K562 (cell line): ENCODE data around the gene SLC12A3.

Source experiments
- EP300 ChIP-seq: IDR thresholded peaks from 2 replicates; pipeline ENCODE4 v1.6.1; 2012; ENCODE audit warnings: low read length, improper control_type of control experiment
- MEIS2 ChIP-seq: fragments of 450-650 bp; IDR thresholded peaks from 2 replicates; pipeline ENCODE4 v1.6.1; 2014; ENCODE audit warnings: mild to moderate bottlenecking; ENCODE audit not compliant: partially characterized antibody
- NR3C1 ChIP-seq: sonication (generic); formaldehyde crosslinking; IDR thresholded peaks from 2 replicates; pipeline ENCODE4 v1.8.1; 2022; ENCODE audit warnings: missing genetic modification reagents
- TEAD1 ChIP-seq, 2 experiments: fragments of 450-650 bp in 1 of 2; sonication (generic) in 1 of 2; formaldehyde crosslinking; IDR thresholded peaks; 2 replicates each; pipeline versions ENCODE4 v1.4.0 to v1.8.0; 2020 to 2022; ENCODE audit warnings: mild to moderate bottlenecking in 2 of 2, missing genetic modification reagents in 1 of 2
- ZNF274 ChIP-seq: IDR thresholded peaks from 2 replicates; pipeline ENCODE4 v1.6.1; 2011; ENCODE audit warnings: low read depth, mild to moderate bottlenecking, low read length, moderate library complexity, borderline replicate concordance
- ZNF586 ChIP-seq: fragments of 450-650 bp; formaldehyde crosslinking; conservative IDR thresholded peaks from 2 replicates; pipeline ENCODE4 v1.4.0; 2020; ENCODE audit warnings: mild to moderate bottlenecking, moderate library complexity
- TF ChIP-seq, protein P1 (sequence below): fragments of 250-450 bp; sonication (Bioruptor Pico); IDR thresholded peaks from 2 replicates; pipeline ENCODE4 v1.4.0; 2020; ENCODE audit warnings: mild to moderate bottlenecking, moderate library complexity
- TF ChIP-seq, protein P2 (sequence below): sonication (generic); formaldehyde crosslinking; IDR thresholded peaks from 2 replicates; pipeline ENCODE4 v1.8.1; 2023; ENCODE audit warnings: mild to moderate bottlenecking, missing genetic modification reagents

DNA sequence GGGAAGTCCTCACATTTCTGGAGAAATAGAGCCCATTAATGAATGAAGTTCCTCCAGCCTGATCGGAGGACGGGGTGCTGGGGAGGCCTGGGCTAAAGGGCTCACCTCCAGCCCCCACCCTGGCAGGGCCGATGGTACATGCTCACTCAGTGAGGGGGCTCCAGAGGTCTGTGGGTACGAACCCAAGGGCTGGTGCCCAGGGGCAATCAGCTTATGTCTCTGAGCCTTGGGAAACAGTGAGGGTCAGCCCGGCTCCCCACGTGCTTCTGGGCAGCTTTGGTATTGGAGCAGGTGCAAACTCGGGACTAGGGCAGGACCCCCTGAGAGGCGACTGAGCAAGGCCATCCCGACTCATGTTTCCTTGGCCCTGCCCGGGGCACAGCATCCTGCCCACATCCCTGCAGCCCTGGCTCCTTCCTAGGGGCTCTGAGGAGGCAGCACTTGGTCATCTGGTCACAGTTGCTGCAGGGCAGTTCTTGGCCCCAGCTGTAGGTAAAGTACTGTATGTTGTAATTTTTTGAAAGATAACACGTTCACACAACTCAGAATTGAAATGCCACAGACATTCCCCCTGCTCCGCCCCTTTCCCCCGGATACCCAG lies 95.8 kb downstream of the SLC12A3 start:
- TF ChIP-seq MEIS2: no peak
- no peak for TF ChIP-seq ZNF586 (CRISPR knock-in tag)
- TF ChIP-seq, protein P1, sequence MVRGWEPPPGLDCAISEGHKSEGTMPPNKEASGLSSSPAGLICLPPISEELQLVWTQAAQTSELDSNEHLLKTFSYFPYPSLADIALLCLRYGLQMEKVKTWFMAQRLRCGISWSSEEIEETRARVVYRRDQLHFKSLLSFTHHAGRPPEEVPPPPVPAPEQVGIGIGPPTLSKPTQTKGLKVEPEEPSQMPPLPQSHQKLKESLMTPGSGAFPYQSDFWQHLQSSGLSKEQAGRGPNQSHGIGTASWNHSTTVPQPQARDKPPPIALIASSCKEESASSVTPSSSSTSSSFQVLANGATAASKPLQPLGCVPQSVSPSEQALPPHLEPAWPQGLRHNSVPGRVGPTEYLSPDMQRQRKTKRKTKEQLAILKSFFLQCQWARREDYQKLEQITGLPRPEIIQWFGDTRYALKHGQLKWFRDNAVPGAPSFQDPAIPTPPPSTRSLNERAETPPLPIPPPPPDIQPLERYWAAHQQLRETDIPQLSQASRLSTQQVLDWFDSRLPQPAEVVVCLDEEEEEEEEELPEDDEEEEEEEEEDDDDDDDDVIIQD (CRISPR knock-in tag): no peak
- no peak for TF ChIP-seq ZNF274
- no peak for TF ChIP-seq EP300
- TF ChIP-seq, protein P2, sequence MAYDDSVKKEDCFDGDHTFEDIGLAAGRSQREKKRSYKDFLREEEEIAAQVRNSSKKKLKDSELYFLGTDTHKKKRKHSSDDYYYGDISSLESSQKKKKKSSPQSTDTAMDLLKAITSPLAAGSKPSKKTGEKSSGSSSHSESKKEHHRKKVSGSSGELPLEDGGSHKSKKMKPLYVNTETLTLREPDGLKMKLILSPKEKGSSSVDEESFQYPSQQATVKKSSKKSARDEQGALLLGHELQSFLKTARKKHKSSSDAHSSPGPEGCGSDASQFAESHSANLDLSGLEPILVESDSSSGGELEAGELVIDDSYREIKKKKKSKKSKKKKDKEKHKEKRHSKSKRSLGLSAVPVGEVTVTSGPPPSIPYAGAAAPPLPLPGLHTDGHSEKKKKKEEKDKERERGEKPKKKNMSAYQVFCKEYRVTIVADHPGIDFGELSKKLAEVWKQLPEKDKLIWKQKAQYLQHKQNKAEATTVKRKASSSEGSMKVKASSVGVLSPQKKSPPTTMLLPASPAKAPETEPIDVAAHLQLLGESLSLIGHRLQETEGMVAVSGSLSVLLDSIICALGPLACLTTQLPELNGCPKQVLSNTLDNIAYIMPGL (CRISPR knock-in tag): no peak
- no peak for TF ChIP-seq NR3C1 (CRISPR knock-in tag)
- no peak for TF ChIP-seq TEAD1 (CRISPR knock-in tag; IDR thresholded peaks at IDR 0.05)
